ENCODE results near the gene IMMT. TPM values are rescaled to one million over a fixed set of nuclear protein-coding genes. Genes with fewer than 3 reads are reported as not detected.

The IMMT gene
- total and polyA plus RNA-seq, 2 of the 8 experiments (the other 6 are each of a cell fraction or from before 2014, with no cell fraction given) = 37.7 to 103 TPM

GRCh38 chr2:86231680-86232372 lies 36.6 kb upstream of the IMMT start (continued):
- no peak for TF ChIP-seq RFX5 (IDR thresholded peaks at IDR 0.05; ENCODE audit: borderline replicate concordance, low read depth, low read length)

Measured in H1 (cell line).